HG02840 (cell line): ENCODE data around the gene ARHGAP21.
"Not testable (repeated sequence)": the region's sequence is repeated elsewhere in the genome, so short reads cannot be mapped to it uniquely, and the experiment has no call there.

ENCODE experiments used
- ATAC-seq: cut with Tn5 transposase; IDR thresholded peaks from one replicate; pipeline ENCODE4 v1.9.1; 2021; ENCODE audit warnings: mild to moderate bottlenecking, moderate library complexity, moderate number of reproducible peaks; ENCODE audit not compliant: unreplicated experiment, low FRiP score

The ARHGAP21 gene

DNA sequence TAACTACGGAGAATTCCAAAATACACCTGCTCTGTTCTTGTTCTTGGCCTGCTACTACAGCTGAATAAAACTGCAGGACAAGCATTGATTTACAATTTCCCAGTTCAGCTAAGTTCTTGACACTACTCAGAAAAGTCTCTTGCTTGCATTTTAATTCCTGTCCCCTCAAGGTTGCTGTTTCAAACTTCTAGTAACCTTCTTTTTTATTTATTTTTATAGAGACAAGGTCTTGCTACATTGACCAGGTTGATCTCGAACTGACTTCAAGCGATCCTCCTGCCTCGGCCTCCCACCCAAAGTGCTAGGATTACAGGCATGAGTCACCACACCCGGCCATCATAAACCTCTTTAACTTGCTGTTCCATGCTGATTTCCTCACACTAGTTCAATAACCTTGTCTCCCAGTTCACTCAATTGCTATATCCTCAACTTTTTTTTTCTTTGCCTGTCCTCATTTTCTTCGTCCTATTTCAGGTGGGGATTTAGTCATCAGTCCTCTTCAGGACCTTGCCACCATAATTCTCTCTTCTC is 79.9 kb downstream of the ARHGAP21 start:
- no peak for ATAC-seq

- peak; percentile 73 for ATAC-seq
These were observed 80.6 kb downstream of the ARHGAP21 start for GRCh38 chr10:24642921-24643678.

DNA sequence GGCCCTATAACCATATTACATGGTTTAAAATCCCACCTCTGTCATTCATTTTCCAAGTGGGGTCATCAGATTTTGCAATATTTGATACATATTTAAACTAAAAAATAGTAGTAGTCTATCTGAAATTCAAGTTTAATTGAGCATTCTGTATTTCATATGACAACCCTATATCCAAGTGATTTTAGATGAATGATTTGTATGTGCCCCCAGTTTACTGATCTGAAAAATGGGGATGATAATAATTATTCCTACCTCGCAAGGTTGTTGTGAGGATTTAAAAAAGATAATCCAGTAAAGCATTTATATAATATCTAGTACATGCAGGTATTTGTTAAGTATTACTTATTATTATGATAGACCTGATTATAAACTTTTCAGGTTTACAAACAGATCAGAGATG is 84.6 kb downstream of the ARHGAP21 start:
- no peak for ATAC-seq

- ATAC-seq, result no peak
These were observed 97.9 kb downstream of the ARHGAP21 start for GRCh38 chr10:24625778-24626177.

- no peak for ATAC-seq
These were observed 100.3 kb downstream of the ARHGAP21 start for GRCh38 chr10:24623383-24623782.

GRCh38 chr10:24622781-24623301 is 100.8 kb downstream of the ARHGAP21 start:
- no peak for ATAC-seq

GRCh38 chr10:24621035-24621795 is 102.5 kb downstream of the ARHGAP21 start:
- not testable (repeated sequence) for ATAC-seq

GRCh38 chr10:24619994-24620310 is 103.7 kb downstream of the ARHGAP21 start:
- ATAC-seq, result not testable (repeated sequence)

GRCh38 chr10:24619291-24619993 is 104.2 kb downstream of the ARHGAP21 start:
- not testable (repeated sequence) for ATAC-seq

DNA sequence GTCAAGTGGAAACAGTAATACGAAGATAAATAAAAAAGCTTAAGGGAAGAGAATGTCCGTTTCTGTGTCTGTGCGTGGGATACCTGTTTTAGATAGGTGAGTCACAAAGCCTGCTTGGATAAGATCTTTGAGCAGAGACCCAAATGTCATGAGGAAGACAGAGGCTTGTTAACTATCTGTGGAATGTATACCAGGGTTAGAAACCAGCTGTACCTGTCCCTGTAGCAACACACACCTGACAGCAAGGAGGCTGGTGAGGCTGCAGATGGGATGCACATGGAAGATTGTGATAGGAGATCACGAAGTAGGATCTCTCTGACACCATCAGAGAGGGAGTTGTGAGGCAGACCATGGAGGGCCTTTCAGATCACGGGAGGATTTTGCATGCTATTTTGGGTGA is 105.3 kb downstream of the ARHGAP21 start:
- no peak for ATAC-seq

DNA sequence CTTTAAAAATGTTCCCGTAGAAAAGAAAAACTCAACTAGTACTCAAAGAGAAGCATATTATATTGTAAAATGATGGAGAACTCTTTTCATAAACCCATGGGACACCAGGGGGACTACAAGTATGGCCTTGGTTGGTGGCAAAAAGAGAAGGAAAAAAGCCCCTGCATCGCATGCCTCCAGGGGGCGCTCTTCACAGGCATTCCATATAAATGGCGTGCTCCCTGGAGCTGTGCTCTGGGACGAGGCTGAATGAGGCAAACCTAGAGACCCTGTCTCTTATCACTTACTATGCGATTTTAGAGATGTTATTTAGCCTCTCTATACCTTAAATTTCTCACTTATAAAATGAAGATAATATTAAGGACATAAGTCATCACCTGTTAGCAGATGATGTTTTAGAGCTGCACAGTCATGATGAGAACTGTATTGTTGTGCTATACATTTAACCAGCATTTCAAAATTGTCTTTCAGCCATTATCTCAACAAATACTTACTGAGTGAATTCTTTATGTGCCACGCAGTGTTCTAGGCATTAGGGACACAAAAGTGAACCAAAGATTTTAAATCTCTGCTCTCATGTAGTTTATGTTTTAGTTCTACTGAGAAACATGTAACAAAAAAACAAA is 105.8 kb downstream of the ARHGAP21 start:
- ATAC-seq, result no peak

- no peak for ATAC-seq
These were observed 107.2 kb downstream of the ARHGAP21 start for GRCh38 chr10:24616536-24616935.

GRCh38 chr10:24606021-24606420 is 117.7 kb downstream of the ARHGAP21 start:
- no peak for ATAC-seq

DNA sequence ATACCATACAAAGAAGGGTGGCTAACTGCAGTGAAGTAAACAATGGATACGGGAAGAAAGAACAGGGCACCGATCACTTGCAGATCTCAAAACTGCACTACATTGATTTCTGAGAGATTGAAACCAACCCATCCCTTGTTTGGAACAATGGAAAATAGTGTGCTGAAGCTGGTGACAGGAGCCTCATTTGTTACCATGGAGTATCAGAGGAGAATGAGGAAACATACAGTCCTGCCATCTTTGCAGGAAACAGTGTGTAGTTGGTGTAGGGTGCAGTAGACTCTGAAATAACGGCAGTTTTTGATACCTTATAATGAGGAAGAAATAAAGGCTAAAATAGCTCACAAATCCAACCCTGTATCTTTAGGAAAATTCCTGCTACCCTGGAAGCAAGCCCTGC is 118.5 kb downstream of the ARHGAP21 start:
- no peak for ATAC-seq

DNA sequence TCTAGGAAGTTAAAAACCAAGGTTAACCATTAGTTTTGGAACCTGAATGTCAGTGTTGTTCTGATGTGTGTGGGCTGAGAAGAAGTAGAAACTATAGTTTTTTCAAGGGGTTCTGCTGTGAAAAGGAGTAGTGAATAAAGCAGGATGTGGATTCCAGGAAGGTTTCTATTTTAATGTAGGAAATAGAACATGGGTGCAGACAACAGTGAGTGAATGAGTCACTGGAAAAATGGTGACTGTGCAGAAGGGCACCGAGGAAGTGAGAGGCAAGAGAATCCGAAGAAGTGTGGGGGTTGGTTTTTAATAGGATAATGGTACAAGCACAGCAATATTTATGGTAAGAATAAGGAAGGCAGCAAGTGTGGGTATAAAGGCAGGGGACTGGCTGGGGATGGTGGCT is 120.4 kb downstream of the ARHGAP21 start:
- no peak for ATAC-seq

DNA sequence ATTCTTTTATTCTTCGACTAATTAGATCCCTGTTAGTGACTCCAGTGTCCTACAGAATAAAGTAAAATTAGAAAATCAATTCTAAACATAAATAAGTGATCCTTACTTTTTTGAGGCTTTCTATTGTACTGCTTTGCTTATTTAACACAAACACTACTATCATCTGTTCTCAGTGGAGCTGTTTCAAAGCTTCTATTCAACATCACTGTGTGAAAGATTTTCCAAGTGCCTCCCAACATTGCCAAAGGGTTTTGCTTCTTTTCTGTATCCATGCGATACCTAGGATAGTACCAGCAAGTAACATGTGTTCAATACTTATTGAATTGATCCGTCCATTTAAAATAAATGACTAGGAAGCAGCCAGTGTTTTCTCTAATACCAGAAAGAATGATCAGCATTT is 125.7 kb downstream of the ARHGAP21 start:
- no peak for ATAC-seq

DNA sequence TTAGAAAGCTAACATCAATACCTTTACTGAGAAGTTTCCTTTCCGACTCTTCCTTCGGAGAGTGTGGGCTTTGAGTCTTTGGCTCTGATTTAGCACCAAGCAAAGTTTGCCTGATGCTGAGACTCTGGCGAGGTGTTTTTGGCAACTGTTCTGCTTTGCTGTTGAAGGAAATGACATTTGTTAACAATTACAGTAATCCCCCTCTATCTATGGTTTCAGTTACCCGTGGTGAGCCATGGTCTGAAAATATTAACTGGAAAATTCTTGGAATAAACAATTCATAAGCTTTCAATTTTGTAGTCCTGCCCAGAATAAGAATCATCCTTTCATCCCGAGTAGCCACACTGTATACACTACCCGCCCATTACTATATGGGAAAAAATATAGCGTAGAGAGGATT is 126.3 kb downstream of the ARHGAP21 start:
- no peak for ATAC-seq

- ATAC-seq, result no peak
These were observed 127.3 kb downstream of the ARHGAP21 start for GRCh38 chr10:24596217-24596930.

DNA sequence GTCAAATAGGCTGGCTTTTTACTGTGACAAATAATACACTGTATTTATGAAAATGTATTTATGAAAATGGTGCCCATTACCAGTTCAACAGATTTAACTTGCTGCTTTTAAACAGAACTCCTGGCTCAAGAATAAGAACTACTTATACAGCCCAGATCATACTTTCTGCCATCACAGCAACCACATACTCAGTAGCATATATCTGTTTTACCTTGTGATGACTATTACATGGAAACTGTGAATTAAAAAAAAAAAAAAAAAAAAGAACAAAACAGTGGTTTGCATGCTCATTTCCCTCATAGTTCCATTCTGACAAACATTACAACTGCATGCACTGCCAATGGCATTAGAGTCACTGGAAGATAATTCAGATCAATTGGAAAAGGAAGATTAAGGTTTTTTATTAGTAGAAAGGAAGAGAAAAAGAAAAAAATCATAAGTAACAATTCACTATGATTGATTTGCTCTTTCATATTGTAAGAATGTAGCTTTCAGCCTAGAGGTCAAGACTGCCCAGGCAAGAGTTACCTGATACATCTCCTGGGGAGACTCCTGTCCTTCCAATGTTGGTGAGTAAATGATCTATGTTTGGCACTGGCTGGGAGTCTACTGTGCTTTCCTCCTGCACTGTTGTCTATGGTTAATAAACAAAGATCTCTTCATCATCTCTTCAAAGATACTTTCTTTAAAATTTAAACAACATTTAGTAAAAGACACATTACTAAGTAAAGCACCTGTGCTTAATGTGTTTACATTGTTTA is 132.8 kb downstream of the ARHGAP21 start:
- ATAC-seq, result no peak
